GM12891 (cell line): ENCODE results near the gene SPATA31D4.
"Not testable (repeated sequence)": the region's sequence is repeated elsewhere in the genome, so short reads cannot be mapped to it uniquely, and the experiment has no call there.

Experiments
- PAX5 ChIP-seq: IDR thresholded peaks from 2 replicates; pipeline ENCODE4 v1.6.1; 2011; ENCODE audit warnings: low read length, moderate library complexity, mild to moderate bottlenecking; ENCODE audit not compliant: insufficient read depth, severe bottlenecking
- POLR2A ChIP-seq: IDR thresholded peaks from 2 replicates; pipeline ENCODE4 v1.6.1; 2011; ENCODE audit warnings: low read depth, low read length, control low read depth
- POLR2AphosphoS5 ChIP-seq: IDR thresholded peaks from 2 replicates; pipeline ENCODE4 v1.6.1; 2011; ENCODE audit warnings: low read depth, low read length, control low read depth
- POU2F2 ChIP-seq: IDR thresholded peaks from 2 replicates; pipeline ENCODE4 v1.6.1; 2011; ENCODE audit warnings: low read depth, mild to moderate bottlenecking, control low read depth, low read length, moderate library complexity
- SPI1 ChIP-seq: IDR thresholded peaks from 2 replicates; pipeline ENCODE4 v1.6.1; 2011; ENCODE audit warnings: low read depth, low read length, control low read depth
- TAF1 ChIP-seq: IDR thresholded peaks from 2 replicates; pipeline ENCODE4 v1.6.1; 2011; ENCODE audit warnings: low read depth, low read length, control low read depth

GRCh38 chr9:81928305-81928704 is at the start of gene SPATA31D4:
- not testable (repeated sequence) for TF ChIP-seq POLR2A, POLR2AphosphoS5, TAF1, PAX5, POU2F2, SPI1
